DND-41 (cell line): Measurements from ENCODE around the gene NIT1.

Experiments
- CTCF ChIP-seq: IDR thresholded peaks from 2 replicates; pipeline ENCODE4 v1.5.1; 2012; ENCODE audit warnings: borderline replicate concordance, low read length, moderate library complexity, mild to moderate bottlenecking; ENCODE audit not compliant: poor library complexity, severe bottlenecking; ENCODE audit errors: extremely low read depth
- EZH2 ChIP-seq: IDR thresholded peaks from 3 replicates; pipeline ENCODE4 v1.6.1; 2012; ENCODE audit warnings: borderline replicate concordance, low read depth, mild to moderate bottlenecking, moderate library complexity, low read length, inconsistent platforms; ENCODE audit not compliant: severe bottlenecking

- TF ChIP-seq CTCF (no peak), EZH2 (no peak)
These were observed 18.7 kb upstream of the NIT1 start for GRCh38 chr1:161099090-161099802.
